DMS153 treated with DMSO at 0.1 percent for 48 hours (cell line): ENCODE data around the gene GIMAP1.

ENCODE experiments used
- DNase-seq: peaks from one replicate; lab custom pipeline; 2025; ENCODE audit not compliant: unreplicated experiment; lab: John Stamatoyannopoulos, UW

Gene GIMAP1

DNA sequence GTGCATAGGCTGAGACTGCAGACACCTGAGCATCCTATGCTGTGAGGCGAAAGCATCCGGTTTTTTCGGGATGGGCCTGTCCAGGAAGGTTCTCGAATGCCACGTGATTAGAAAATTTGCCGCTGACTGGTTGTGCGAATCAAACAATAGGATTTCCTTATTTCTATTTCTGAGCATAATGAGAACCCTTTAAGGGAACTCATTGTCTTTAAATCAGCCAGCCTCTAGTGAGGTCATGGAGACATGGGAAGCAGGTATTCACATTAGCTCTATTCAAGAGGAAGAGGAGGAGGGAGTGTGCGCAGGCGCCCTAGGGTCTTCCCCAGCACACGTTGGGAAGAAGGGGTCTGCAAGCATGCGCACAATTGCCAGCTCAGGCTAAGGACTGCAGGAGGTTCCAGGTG lies 5.6 kb downstream of the GIMAP1 start:
- no peak for DNase-seq

- no peak for DNase-seq
Observed at GRCh38 chr7:150722431-150722931, 6.1 kb downstream of the GIMAP1 start.

- no peak for DNase-seq
Observed at GRCh38 chr7:150723467-150723866, 7.1 kb downstream of the GIMAP1 start.

GRCh38 chr7:150727381-150727780 lies 11.0 kb downstream of the GIMAP1 start:
- no peak for DNase-seq

DNA sequence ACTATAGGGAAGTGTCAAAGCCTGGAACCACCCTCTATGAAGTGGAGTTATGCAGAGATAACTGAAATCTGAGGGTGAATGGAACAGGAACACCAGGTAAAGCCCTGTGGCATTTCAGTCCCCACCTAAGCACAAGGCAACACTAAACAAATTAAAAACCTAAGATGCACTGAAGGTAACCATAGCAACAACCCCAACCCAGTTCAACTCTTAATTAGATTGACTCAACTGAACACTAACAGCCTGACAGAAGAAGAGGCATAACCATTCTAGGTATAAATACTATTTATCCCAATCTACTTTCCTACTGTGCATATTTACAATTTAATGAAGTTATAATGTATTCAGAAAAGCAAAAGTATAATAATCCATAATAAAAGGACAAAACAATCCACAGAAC lies 11.6 kb downstream of the GIMAP1 start:
- DNase-seq: no peak

DNA sequence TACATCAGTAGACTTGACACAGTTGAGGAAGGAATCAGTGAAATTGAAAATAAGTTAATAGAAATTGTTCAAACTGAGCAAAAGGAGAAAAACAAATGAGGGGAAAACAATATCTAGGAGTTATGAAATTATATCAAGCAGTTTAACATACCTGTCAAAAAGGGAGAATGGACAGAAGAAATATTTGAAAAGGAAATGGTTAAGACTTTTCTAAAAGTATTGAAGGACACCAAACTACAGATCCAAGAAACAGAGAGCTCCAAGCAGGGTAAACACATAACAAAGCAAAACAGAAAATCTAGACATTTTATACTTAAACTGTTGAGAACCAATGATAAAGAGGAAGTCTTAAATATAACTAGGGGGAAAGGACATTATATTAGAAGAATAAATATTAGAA lies 12.2 kb downstream of the GIMAP1 start:
- DNase-seq: no peak

DNA sequence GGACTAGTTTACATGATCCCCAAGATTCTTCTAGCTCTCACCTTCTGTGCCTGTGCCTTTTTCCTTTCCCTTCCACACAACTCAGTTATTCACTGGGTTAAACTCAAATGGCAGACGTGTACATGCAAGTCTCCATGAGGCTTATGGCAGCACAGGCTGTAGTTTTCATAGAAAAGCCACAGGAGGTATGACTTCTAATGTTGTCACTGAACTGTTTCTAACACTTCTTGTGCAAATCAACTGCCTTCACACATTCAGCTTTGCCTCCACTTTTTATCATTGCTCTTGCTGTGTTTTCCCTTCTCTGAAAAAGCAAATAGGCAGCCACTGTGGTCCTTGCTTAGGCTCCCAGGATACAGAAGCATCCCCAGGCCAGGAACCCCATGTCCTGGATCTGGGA lies 15.5 kb downstream of the GIMAP1 start:
- no peak for DNase-seq

DNA sequence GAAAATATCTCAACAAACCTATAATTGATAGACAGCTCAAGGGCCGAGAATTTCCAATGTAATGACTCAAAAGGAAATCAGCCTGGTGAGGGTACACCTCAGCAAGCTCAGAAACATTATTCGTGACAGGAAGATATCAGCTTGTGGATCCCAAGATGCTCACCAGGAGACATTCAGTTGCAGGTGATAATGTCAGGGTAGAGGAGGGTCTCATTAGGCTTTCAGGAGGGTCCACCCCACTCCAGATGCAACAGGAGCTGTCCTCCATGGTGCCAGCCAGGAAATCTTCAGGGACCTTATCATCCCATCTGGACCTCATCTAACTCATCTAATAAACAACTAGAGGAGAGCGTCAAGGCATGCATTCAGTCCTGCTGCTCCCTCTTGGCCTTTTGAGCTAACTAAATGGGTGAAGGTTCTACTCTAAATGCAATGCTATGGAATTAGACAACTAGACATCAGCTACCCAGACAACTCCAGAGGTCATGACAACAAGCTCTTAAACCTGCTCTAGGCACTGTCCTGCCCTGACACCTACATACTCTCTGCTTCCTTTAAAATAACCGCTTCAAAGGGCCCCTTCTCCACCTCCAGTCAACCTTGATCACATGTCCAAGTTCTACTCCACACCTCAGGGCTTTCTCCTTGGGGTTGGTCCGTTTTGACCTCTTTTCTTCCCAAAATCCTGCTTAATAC lies 16.5 kb downstream of the GIMAP1 start:
- no peak for DNase-seq

GRCh38 chr7:150733482-150734095 lies 17.2 kb downstream of the GIMAP1 start:
- DNase-seq: no peak

GRCh38 chr7:150734254-150734653 lies 17.8 kb downstream of the GIMAP1 start:
- no peak for DNase-seq

DNA sequence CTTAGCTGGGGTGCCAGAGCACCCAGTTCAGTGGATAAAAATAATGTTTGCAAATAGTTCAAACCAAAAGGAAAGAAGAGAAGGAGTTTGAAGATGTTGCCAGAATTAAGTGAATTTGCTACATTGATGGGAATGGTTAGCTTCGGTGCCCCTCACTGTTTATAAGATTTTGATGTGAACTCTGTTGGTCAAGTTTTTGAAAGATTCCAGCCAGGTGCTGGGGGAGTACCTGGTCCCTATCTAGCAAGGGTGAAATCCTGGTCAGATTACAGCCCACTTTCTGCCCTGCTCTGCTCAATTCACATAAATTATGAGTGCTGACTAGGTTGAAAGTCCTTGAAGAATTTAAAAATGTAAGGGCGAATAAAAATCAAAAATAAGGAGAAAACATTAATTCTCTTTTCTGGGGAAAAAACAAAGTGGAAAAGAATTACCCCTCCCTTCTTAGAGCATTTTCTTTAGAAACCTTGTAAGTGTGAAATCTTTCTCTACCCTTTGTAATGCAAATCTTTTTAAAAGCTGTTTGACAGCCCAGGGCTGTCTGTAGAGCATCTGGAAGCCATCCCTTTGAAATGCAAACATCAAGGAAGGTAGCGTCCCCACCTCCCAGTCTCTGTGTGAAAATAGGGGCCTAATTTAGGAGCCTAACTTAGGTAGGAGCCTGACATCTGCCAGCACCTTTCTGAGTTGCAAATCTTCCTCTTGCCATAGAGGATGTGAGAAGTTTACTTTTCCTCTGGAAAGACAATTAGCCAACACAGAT lies 19.4 kb downstream of the GIMAP1 start:
- no peak for DNase-seq

DNA sequence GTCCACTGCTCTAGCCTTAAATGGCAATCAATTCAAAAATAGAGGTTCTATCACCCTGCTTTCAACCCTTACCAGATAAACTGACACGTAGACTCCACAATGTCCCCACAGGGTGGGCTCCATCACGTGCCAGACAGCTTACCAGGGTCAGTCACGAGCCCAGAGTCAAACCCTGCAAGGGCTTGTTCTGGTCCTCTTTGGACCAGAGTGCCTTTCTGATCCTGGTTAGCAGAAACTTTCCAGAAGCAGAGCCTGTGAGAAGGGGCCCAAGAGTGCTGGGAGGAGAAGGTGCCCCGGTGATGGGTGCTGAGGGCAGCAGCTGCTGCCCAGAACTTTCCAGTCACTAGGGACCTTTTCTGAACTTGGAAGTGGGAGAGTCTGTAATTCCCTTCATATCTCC lies 20.5 kb downstream of the GIMAP1 start:
- DNase-seq: no peak

- DNase-seq: no peak
Observed at GRCh38 chr7:150737265-150738055, 21.0 kb downstream of the GIMAP1 start, which contains the start of gene GIMAP5. TSS of gene GIMAP5 (plus strand) at chr7:150737418. CDS start at chr7:150740885, 3,467 bp downstream.

DNA sequence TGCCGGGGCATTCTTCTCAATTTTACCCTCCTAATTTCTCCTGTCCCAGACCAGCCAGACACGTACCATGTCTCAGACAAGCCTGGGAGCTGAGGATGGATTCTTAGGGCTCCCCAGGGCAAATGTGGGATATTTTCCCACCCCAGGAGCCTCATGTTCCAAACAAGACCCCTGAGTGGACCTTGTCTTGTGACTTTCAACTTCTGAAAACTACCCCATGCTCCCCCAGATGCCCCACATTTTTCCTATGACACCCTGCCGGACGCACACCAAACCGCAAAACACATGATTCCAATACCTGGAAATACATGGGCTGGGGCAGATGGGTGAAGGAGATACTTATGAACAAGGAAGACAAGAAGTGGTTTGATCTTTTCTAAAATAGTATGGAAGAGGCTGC lies 21.7 kb downstream of the GIMAP1 start:
- DNase-seq: no peak

DNA sequence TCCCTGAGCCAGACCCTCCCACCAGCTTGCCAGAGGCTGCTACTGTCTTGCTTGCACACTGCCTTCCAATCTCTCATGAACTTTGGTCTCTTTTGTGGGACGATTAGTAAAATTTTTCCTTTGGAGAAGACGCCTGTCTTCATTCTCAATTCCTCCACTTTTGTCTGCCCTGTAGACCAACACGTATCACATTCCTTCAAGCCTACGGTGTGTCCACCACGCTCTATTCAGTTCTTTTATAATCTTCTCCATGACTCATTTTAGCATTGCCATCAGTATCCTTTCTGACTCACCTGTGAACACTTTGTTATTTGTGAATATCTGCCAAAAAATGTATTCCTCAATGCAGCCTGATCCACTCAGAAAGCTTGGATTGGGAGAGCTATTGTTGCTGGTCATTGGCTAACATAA lies 22.2 kb downstream of the GIMAP1 start:
- no peak for DNase-seq

DNA sequence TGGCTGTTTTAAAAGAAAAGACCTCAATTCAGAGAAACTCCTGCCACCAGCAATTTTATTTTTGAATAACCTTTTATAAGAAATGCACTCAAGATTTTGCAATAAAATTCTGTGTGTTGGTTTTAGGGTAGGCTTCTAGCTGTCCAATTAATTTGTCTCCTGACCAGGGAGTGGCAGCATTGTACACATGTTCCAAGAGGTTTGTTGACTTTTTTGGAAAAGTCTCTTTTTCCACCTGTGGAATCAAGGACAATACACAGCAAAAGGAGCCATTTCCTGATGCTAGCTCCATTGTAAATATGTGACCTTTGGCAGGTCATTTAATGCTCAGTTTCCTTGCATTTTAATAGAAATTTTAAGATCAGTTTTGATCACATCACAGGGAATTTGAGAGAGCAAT lies 22.6 kb downstream of the GIMAP1 start:
- peak; percentile 25 for DNase-seq

DNA sequence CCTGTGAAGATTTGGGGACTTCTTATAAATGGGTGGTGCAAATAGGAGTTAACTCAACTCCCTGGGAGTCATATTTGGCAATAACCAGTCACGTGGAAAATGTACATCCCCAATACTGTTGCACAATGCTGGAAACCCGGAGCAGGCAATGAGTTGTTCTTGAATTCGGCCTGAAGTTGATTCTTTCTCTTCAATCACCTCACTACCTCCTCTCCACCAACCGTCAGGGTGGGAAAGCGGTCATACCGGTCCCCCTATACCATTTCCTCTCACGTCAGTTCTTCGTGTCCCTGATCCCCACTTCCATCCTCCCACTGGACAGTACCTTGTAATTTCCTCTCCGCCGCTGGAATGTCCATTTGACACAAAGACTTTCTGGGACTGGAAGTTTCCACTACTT lies 23.6 kb downstream of the GIMAP1 start:
- DNase-seq: no peak

GRCh38 chr7:150742286-150742968 lies 26.0 kb downstream of the GIMAP1 start:
- no peak for DNase-seq

DNA sequence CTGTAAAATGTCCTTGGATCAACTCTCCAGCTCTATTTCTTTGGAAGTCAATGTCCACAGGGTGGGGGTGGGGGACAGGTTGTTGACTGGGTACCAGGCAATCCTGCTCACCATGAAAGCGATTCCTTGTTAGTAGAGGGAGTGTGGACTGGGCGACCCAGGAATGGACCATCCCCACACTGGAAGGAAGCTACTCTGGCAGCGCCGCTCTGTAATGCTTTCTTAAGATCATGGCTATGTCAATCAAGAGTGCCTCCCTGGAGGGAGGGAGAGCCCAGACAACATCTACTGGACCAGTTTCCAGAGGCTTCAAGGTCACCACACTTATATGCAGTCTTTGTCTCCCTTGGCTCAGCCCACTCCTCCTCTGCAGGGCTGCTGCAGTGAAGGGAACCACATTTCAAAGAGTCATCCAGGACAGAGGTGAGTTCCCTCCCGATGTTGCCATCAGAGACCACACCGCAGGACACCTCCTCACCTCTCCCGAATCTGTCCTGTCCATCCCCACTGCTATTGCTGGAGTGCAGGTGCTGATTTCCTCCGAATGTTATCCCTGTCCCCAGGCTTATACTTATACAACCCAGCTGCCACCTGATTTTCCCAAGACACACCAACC lies 27.7 kb downstream of the GIMAP1 start:
- no peak for DNase-seq

GRCh38 chr7:150745086-150745485 lies 28.7 kb downstream of the GIMAP1 start:
- no peak for DNase-seq
